Prostate gland (tissue), 2 donors: ENCODE results near the gene RASL10B.

Experiments used
- POLR2A ChIP-seq: fragments of 450-650 bp; IDR thresholded peaks from one replicate; pipeline ENCODE4 v1.6.1; 2016; ENCODE audit warnings: antibody characterized with exemption, mild to moderate bottlenecking
- POLR2AphosphoS5 ChIP-seq: sonication (generic); formaldehyde crosslinking; IDR thresholded peaks from one replicate; pipeline ENCODE4 v1.6.1; 2017; ENCODE audit warnings: antibody characterized with exemption
- TF ChIP-seq, protein P1 (sequence below), 4 experiments: fragments of 200-600 bp in 2 of 4; fragments of 450-650 bp in 2 of 4; sonication (generic) in 2 of 4; IDR thresholded peaks; 1 replicate in 3 of 4; 2 replicates in 1 of 4; pipeline ENCODE4 v1.5.1; 2016 to 2019; ENCODE audit warnings: antibody characterized with exemption in 4 of 4, mild to moderate bottlenecking in 2 of 4, moderate library complexity in 2 of 4

DNA sequence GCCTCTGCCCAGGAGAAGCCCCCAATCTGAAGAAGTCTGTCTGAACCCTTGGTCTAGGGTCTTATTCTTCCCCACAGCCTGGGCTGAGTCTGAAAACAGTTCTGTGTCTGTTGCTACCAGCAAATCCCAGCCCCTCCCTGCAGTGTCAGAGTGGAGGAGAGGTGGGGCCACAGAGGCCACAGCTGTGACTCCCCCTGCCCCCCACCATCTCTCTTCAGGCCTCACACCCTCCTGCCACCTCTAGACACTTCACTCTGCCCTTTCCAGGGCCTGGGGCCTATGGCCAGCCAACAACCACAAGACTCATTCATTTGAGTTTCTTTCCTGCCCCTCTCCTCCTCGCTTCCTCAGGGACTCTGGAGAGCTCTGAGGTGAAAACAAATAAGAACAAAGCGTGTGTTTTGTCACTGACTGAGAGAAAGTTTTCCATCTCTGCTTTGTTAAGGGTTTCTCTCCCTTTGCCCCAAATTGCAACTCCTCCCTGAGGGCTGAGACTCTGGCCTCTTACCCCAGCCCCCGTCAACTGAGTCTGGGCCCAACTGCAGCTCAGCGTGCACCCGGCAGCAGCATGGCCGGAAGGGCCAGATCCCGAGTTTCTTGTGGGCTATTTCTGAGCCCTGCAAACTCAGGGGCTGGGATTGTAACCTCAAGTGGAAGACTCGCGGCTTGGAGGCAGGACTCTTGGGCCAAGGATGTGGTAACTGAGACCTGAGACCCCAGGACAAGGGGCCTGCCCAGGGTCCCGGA, 42.4 kb downstream of the RASL10B start:
- TF ChIP-seq, protein P1, sequence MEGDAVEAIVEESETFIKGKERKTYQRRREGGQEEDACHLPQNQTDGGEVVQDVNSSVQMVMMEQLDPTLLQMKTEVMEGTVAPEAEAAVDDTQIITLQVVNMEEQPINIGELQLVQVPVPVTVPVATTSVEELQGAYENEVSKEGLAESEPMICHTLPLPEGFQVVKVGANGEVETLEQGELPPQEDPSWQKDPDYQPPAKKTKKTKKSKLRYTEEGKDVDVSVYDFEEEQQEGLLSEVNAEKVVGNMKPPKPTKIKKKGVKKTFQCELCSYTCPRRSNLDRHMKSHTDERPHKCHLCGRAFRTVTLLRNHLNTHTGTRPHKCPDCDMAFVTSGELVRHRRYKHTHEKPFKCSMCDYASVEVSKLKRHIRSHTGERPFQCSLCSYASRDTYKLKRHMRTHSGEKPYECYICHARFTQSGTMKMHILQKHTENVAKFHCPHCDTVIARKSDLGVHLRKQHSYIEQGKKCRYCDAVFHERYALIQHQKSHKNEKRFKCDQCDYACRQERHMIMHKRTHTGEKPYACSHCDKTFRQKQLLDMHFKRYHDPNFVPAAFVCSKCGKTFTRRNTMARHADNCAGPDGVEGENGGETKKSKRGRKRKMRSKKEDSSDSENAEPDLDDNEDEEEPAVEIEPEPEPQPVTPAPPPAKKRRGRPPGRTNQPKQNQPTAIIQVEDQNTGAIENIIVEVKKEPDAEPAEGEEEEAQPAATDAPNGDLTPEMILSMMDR (IDR thresholded peaks at IDR 0.05), result no peak
- TF ChIP-seq POLR2AphosphoS5 (no peak), POLR2A (no peak)
